Mammary epithelial cell (primary cell): ENCODE results near the gene AJM1.
"Not testable (repeated sequence)": the region's sequence is repeated elsewhere in the genome, so short reads cannot be mapped to it uniquely, and the experiment has no call there.

Experiments
- CTCF ChIP-seq, 2 donors: IDR thresholded peaks in 1 of 2; conservative IDR thresholded peaks in 1 of 2; 2 replicates each; pipeline ENCODE4 v1.5.1; 2011 to 2012; ENCODE audit warnings: inconsistent platforms in 2 of 2, low read length in 2 of 2, mild to moderate bottlenecking in 2 of 2, control low read depth in 1 of 2, low read depth in 1 of 2; ENCODE audit not compliant: insufficient read depth in 1 of 2; ENCODE audit errors: extremely low read depth in 1 of 2
- EZH2 ChIP-seq: IDR thresholded peaks from 2 replicates; pipeline ENCODE4 v1.6.1; 2012; ENCODE audit warnings: low read length, inconsistent platforms, borderline replicate concordance

DNA sequence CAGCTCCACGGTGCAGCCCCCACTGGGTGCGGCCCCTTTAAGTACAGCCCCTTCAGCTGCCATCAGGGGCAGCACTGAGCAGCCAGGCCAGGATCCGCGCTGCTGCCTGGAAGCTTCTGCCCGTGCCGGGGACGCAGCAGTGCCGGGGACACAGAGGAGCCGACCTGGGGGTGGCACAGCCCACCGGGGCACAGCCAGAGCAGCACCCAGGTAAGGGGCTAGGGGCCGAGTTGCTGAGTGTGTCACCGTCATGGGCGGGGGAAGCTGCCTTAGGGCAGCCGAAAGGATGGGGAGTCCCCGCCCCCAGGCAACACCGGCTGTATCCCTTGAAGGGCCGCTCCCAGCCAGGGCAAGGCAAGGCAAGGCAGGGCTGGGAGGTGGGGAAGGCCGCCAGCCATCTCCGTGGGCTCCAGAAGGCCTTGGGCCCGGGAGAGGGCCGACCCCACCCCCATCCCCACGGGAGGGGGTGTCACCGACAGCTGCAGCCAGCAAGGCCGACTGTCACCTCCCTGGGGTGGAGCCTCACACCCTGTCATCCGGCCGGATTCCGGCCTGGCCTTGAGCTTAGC is at the start of gene AJM1:
- TF ChIP-seq CTCF (conservative IDR thresholded peaks at IDR 0.05 in 1 of 2, IDR thresholded peaks at IDR 0.05 in 1 of 2; ENCODE audit: extremely low read depth in 1 of 2, insufficient read depth in 1 of 2, low read depth in 1 of 2, low read length in 2 of 2), result peak; percentile 83 to 88
- not testable (repeated sequence) for TF ChIP-seq EZH2
